Gastrocnemius medialis (tissue), 4 donors: ENCODE results near the gene SIM1. TPM values are rescaled to one million over a fixed set of nuclear protein-coding genes. Genes with fewer than 3 reads are reported as not detected.

Experiments used
- ATAC-seq, 2 donors: fragments of 150-250 bp; one replicate each; pipeline ENCODE4 v1.9.1; 2016
- DNase-seq, 2 donors: peaks; one replicate each; pipeline ENCODE4 v3.0.0-alpha.2; 2019
- H3K27ac ChIP-seq, 4 donors: fragments of 200-600 bp; sonication (generic); 1 replicate in 1 of 4; 2 replicates in 3 of 4; pipeline ENCODE4 v1.5.1; 2016 to 2018; ENCODE audit warnings: mild to moderate bottlenecking in 2 of 4, moderate library complexity in 1 of 4
- H3K27me3 ChIP-seq, 3 donors: fragments of 200-600 bp; sonication (generic) in 2 of 3; 1 replicate in 1 of 3; 2 replicates in 2 of 3; pipeline versions ENCODE4 v1.5.1 to v1.6.0; 2016 to 2019; ENCODE audit warnings: mild to moderate bottlenecking in 1 of 3, moderate library complexity in 1 of 3
- H3K36me3 ChIP-seq, 2 donors: fragments of 200-600 bp; sonication (generic) in 1 of 2; one replicate each; pipeline ENCODE4 v1.5.1; 2017 to 2018
- H3K4me1 ChIP-seq, 2 donors: fragments of 200-600 bp; sonication (generic) in 1 of 2; one replicate each; pipeline ENCODE4 v1.5.1; 2016 to 2017; ENCODE audit warnings: mild to moderate bottlenecking in 2 of 2
- H3K4me3 ChIP-seq, 4 donors: fragments of 200-600 bp; sonication (generic) in 3 of 4; 1 replicate in 1 of 4; 2 replicates in 3 of 4; pipeline ENCODE4 v1.5.1; 2016 to 2019; ENCODE audit warnings: mild to moderate bottlenecking in 2 of 4
- H3K9me3 ChIP-seq, 3 donors: fragments of 200-600 bp; sonication (generic) in 2 of 3; 1 replicate in 1 of 3; 2 replicates in 2 of 3; pipeline ENCODE4 v1.5.1; 2016 to 2019
- POLR2A ChIP-seq, 2 donors: fragments of 450-650 bp; IDR thresholded peaks; one replicate each; pipeline ENCODE4 v1.6.1; 2017; ENCODE audit warnings: antibody characterized with exemption in 2 of 2, mild to moderate bottlenecking in 2 of 2, moderate library complexity in 2 of 2
- in situ Hi-C, 4 donors: fragments of 200-750 bp; cut with MboI; loops; one replicate each; pipeline versions ENCODE4 v1.15.0 to v1.8.0; 2017; ENCODE audit warnings: low sequenced_read_pairs in 4 of 4
- intact Hi-C: fragments of 100-400 bp; cut with DNase I; formaldehyde crosslinking; loops from one replicate; pipeline ENCODE4 v1.15.1; 2023; ENCODE audit warnings: low total_unique reads
- total RNA-seq, 4 donors: library from RNA; depleted of rRNA; stranded (reverse); fragments of >200 nt; gene quantifications; one replicate each; pipeline versions ENCODE4 v1.1.0 to v1.2.3, GENCODE V29; 2016
- TF ChIP-seq, protein P1 (sequence below), 5 experiments: fragments of 450-650 bp in 3 of 5; fragments of 200-600 bp in 2 of 5; sonication (generic) in 2 of 5; IDR thresholded peaks in 4 of 5; conservative IDR thresholded peaks in 1 of 5; 1 replicate in 4 of 5; 2 replicates in 1 of 5; pipeline ENCODE4 v1.5.1; 2016 to 2019; ENCODE audit warnings: antibody characterized with exemption in 5 of 5, mild to moderate bottlenecking in 3 of 5, moderate library complexity in 3 of 5

SIM1 gene
- total RNA-seq, 4 donors from 2014 or later = 0.19 to 1.8 (median 0.88) TPM

DNA sequence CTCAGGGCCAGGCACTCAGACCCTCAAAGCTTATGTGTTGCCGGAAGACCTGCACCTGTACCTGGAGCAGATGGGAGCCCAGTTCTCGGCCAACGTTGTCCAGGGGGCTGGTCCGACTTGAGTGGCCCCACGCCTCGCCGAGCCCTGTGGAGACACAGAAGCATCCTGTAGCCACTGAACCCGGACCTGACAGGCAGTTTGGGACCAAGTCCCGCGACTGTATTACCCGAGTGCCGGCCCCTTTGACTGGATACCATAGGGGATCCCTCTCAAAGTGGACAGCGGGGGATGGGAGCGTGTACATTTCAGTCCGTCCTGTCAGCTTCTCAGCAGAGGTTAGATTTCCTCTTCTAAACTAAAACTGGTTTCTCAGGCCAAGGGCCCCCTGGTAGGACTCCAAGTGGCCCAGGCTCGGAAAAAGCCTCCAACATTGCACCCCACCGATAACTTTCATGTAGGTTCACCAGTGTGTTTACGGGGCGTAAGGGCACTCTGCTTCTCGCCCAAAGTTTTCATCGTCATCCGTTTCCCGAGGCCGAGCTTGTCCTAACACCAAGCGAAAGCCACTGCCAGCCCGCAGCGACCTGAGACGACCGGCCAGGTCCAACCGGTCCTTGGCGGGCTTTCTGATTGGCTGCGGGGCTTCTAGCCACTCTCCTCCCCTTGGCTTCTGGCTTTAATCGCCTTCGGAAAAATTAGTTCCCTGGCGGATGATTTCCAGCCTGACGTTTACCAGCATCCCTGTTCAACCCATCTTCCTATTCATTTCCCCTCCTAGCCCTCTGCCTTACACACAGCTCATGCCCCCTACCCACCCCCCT lies 10.8 kb downstream of the SIM1 start:
- no peaks in the 10 kb centered on the region for H3K36me3 ChIP-seq
- in situ Hi-C loops = no loop called here

DNA sequence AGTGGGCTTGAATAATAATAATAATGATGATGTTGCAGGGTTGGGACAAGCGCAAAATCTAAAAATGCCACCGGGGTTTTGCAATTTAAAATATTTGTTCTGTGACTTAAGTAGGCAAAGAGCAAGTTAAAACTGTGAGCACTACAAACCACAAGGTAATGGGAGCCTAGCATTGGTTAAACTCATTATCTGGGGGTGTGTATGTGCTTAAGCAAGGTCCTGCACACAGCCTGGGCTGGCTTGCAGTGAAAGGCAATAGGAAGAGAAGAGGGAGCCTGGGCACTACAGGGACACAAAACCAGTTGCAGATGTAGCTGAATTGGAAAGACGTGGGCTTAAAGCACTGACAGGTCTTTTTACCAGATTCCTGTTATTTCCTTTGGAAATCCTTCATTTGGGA lies 11.7 kb downstream of the SIM1 start:
- Histone ChIP-seq H3K4me1 (peaks cover 0 to 6% of the 10 kb centered on the region in 2 donors), H3K9me3 (no peaks in the 10 kb centered on the region), H3K27me3 (peaks cover 48 to 59% (median 57%) of the 10 kb centered on the region in 3 donors), H3K36me3 (no peaks in the 10 kb centered on the region), H3K27ac (no peak overlapping the region), H3K4me3 (no peak overlapping the region)
- intact Hi-C loops (no loop called here), in situ Hi-C loops (no loop called here)
- ATAC-seq (no peak), DNase-seq (no peak)
- TF ChIP-seq, protein P1, sequence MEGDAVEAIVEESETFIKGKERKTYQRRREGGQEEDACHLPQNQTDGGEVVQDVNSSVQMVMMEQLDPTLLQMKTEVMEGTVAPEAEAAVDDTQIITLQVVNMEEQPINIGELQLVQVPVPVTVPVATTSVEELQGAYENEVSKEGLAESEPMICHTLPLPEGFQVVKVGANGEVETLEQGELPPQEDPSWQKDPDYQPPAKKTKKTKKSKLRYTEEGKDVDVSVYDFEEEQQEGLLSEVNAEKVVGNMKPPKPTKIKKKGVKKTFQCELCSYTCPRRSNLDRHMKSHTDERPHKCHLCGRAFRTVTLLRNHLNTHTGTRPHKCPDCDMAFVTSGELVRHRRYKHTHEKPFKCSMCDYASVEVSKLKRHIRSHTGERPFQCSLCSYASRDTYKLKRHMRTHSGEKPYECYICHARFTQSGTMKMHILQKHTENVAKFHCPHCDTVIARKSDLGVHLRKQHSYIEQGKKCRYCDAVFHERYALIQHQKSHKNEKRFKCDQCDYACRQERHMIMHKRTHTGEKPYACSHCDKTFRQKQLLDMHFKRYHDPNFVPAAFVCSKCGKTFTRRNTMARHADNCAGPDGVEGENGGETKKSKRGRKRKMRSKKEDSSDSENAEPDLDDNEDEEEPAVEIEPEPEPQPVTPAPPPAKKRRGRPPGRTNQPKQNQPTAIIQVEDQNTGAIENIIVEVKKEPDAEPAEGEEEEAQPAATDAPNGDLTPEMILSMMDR (IDR thresholded peaks at IDR 0.05 in 4 of 5, conservative IDR thresholded peaks at IDR 0.05 in 1 of 5) = no peak
- TF ChIP-seq POLR2A (IDR thresholded peaks at IDR 0.05) = no peak

More for the DNA sequence above, 10.8 kb downstream of the SIM1 start:
- no peak for ATAC-seq
- peaks cover 53 to 64% (median 59%) of the 10 kb centered on the region in 3 donors for H3K27me3 ChIP-seq
- intact Hi-C loops = no loop called here
- peaks cover 0 to 6% of the 10 kb centered on the region in 2 donors for H3K4me1 ChIP-seq
- H3K9me3 ChIP-seq = no peaks in the 10 kb centered on the region
- DNase-seq = no peak
- H3K4me3 ChIP-seq = no peak overlapping the region
- TF ChIP-seq POLR2A (IDR thresholded peaks at IDR 0.05) = no peak
- TF ChIP-seq, protein P1 (IDR thresholded peaks at IDR 0.05 in 4 of 5, conservative IDR thresholded peaks at IDR 0.05 in 1 of 5) = no peak
- H3K27ac ChIP-seq = no peak overlapping the region

DNA sequence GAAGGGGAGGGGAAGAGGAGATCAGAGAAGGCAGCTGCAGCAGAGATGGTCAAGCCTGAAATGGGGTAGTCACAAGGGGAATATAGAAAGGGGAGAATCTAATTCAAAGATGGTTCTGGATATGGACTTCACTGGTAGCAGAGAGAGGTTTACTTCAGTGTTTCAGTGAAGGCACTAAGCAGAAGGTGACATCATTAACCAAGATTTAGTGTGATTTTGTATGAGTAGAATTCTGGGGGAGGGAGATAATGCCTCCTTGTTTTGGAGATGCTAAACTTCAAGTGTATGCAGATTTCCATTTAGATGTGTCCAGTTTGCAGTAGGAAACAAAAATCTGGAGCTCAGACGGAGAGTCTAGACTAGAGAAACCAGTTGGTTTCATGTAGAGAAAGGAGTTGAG lies 13.1 kb downstream of the SIM1 start:
- no peak overlapping the region for H3K27ac ChIP-seq
- in situ Hi-C loops (no loop called here), intact Hi-C loops (no loop called here)
- H3K9me3 ChIP-seq = no peaks in the 10 kb centered on the region
- H3K4me1 ChIP-seq = peaks cover 0 to 6% of the 10 kb centered on the region in 2 donors
- DNase-seq (no peak), ATAC-seq (no peak)
- H3K4me3 ChIP-seq = no peak overlapping the region
- TF ChIP-seq, protein P1 (IDR thresholded peaks at IDR 0.05 in 4 of 5, conservative IDR thresholded peaks at IDR 0.05 in 1 of 5) = no peak
- no peak for TF ChIP-seq POLR2A (IDR thresholded peaks at IDR 0.05)
- peaks cover 45 to 57% (median 47%) of the 10 kb centered on the region in 3 donors for H3K27me3 ChIP-seq
- H3K36me3 ChIP-seq = no peaks in the 10 kb centered on the region

DNA sequence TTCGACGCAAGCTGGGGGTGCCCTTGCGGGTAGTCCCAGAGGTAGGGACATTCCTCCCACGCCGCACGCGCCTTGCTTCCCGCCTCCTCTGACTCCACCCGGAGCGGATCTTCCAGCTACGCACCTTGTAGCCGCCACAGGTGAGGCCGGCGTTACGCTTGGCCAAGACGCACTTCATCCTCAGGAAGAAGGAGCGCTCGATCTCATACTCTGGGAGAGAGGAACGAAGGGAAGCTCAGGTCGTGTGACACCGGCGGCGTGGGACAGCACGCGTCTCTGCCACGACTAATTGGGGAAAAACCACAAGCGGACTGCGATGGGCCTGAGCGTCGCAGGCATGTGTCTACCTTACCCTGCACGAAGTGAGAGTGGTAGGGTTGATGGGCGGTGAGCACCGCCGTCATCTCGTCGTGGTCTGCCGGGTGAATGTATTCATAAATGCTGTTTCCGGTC lies 15.5 kb downstream of the SIM1 start:
- Histone ChIP-seq H3K27ac (no peak overlapping the region), H3K36me3 (no peaks in the 10 kb centered on the region), H3K27me3 (peaks cover 22 to 52% (median 35%) of the 10 kb centered on the region in 3 donors), H3K4me1 (no peaks in the 10 kb centered on the region), H3K4me3 (no peak overlapping the region), H3K9me3 (no peaks in the 10 kb centered on the region)
- TF ChIP-seq, protein P1 (IDR thresholded peaks at IDR 0.05 in 4 of 5, conservative IDR thresholded peaks at IDR 0.05 in 1 of 5) = no peak
- TF ChIP-seq POLR2A (IDR thresholded peaks at IDR 0.05) = no peak
- in situ Hi-C loops = no loop called here
- intact Hi-C loops = no loop called here
- ATAC-seq (no peak), DNase-seq (no peak)
